GM12872 (cell line): ENCODE data around the gene NAV2.

Experiments
- TF ChIP-seq, protein P1 (sequence below): IDR thresholded peaks from 3 replicates; pipeline ENCODE4 v1.5.1; 2011; ENCODE audit warnings: low read depth, mild to moderate bottlenecking, low read length, moderate library complexity; ENCODE audit not compliant: insufficient read depth

The NAV2 gene

GRCh38 chr11:19931141-19931770, 218.6 kb downstream of the NAV2 start:
- TF ChIP-seq, protein P1, sequence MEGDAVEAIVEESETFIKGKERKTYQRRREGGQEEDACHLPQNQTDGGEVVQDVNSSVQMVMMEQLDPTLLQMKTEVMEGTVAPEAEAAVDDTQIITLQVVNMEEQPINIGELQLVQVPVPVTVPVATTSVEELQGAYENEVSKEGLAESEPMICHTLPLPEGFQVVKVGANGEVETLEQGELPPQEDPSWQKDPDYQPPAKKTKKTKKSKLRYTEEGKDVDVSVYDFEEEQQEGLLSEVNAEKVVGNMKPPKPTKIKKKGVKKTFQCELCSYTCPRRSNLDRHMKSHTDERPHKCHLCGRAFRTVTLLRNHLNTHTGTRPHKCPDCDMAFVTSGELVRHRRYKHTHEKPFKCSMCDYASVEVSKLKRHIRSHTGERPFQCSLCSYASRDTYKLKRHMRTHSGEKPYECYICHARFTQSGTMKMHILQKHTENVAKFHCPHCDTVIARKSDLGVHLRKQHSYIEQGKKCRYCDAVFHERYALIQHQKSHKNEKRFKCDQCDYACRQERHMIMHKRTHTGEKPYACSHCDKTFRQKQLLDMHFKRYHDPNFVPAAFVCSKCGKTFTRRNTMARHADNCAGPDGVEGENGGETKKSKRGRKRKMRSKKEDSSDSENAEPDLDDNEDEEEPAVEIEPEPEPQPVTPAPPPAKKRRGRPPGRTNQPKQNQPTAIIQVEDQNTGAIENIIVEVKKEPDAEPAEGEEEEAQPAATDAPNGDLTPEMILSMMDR = no peak

- TF ChIP-seq, protein P1 = no peak
Observed at GRCh38 chr11:19931771-19932369, 219.2 kb downstream of the NAV2 start.

DNA sequence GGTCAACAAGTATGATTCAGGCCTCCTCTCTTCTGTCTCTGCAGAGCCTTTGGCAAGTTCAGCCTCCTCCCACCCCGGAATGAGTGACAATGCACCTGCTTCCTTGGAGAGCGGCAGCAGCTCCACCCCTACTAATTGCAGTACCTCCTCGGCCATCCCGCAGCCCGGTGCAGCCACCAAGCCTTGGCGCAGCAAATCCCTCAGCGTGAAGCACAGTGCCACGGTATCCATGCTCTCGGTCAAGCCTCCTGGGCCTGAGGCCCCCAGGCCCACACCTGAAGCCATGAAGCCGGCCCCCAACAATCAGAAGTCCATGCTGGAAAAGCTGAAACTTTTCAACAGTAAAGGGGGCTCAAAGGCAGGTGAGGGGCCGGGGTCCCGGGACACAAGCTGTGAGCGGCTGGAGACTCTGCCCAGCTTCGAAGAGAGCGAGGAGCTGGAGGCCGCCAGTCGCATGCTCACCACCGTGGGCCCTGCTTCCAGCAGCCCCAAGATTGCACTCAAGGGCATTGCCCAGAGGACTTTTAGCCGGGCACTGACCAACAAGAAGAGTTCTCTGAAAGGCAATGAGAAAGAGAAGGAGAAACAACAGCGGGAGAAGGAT, 220.6 kb downstream of the NAV2 start:
- TF ChIP-seq, protein P1 = no peak

GRCh38 chr11:19933801-19934488, 221.3 kb downstream of the NAV2 start:
- TF ChIP-seq, protein P1 = no peak

DNA sequence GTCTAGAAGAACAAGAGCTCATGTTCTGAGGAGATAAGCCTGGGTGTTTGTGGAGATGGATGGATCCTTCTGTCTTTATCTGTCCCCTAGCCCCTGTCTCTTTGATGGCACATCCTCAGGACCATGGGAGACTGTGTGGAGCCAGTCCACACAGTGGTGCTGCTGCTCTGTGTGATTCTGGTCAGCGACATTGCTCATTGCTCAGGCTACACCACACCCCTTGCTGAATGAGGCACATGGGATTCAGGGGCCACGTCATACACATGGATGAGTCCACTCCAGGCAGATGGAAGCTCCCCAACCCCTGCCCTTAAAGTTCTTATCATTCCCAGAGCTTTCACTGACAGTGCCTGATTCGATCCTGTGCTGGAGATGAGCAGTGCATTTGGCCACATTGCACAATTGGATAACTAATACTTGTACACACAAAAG, 222.2 kb downstream of the NAV2 start:
- TF ChIP-seq, protein P1 = no peak

- TF ChIP-seq, protein P1 = no peak
Observed at GRCh38 chr11:19935507-19935906, 222.9 kb downstream of the NAV2 start.

DNA sequence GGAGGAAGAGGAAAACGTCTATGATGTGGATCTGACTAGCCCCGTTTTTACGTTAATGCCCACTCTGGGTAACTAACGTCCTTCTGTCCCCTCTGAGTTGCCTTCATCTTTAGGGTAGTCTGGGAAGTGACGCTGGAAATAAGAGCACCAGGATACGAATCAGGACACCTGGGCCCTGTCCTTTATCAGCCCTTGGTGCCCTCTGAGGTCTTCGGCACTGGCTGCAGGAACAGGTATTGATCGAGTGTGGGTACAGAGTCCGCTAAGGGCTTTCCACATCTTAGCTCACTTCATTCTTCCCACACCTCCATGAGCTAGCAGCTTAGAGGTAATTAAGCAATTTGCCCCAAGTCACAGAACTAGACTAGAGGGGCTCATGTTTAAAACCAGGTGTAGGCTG, 223.8 kb downstream of the NAV2 start:
- TF ChIP-seq, protein P1 = no peak
